HG03521 (cell line): ENCODE measurements around the gene FOXC2.

Experiments
- ATAC-seq: cut with Tn5 transposase; IDR thresholded peaks from one replicate; pipeline ENCODE4 v1.9.1; 2021; ENCODE audit warnings: mild to moderate bottlenecking, moderate library complexity; ENCODE audit not compliant: unreplicated experiment

FOXC2 gene

GRCh38 chr16:86610779-86611524 lies 44.3 kb downstream of the FOXC2 start:
- no peak for ATAC-seq

- ATAC-seq = no peak
Observed at GRCh38 chr16:86611525-86611855, 44.9 kb downstream of the FOXC2 start.

GRCh38 chr16:86611941-86612340 lies 45.3 kb downstream of the FOXC2 start:
- ATAC-seq = no peak

- ATAC-seq = no peak
Observed at GRCh38 chr16:86614699-86615098, 48.1 kb downstream of the FOXC2 start.

- ATAC-seq = no peak
Observed at GRCh38 chr16:86616906-86617305, 50.3 kb downstream of the FOXC2 start.

GRCh38 chr16:86618431-86619238 lies 52.0 kb downstream of the FOXC2 start:
- ATAC-seq = no peak
